Neural progenitor cell (in vitro differentiated cells): Measurements from ENCODE around the gene ERBB4. TPM values are rescaled to one million over a fixed set of nuclear protein-coding genes. Genes with fewer than 3 reads are reported as not detected.

ENCODE experiments used
- DNase-seq: peaks from one replicate; pipeline ENCODE4 v3.0.0-alpha.2; 2016; ENCODE audit warnings: low spot score
- H2AFZ ChIP-seq: fragments of 200-600 bp; sonication (generic); replicated peaks from 2 replicates; pipeline ENCODE4 v1.6.1; 2016; ENCODE audit warnings: antibody characterized with exemption
- H3F3A ChIP-seq: fragments of 200-600 bp; sonication (generic); 2 replicates; pipeline ENCODE4 v1.6.1; 2016; ENCODE audit warnings: antibody characterized with exemption, low read depth
- H3K27ac ChIP-seq: fragments of 200-600 bp; sonication (generic); 2 replicates; pipeline ENCODE4 v1.5.1; 2016; ENCODE audit warnings: mild to moderate bottlenecking
- H3K27me3 ChIP-seq: fragments of 200-600 bp; sonication (generic); 2 replicates; pipeline ENCODE4 v1.6.1; 2016; ENCODE audit warnings: mild to moderate bottlenecking, moderate library complexity
- H3K36me3 ChIP-seq: fragments of 200-600 bp; sonication (generic); 2 replicates; pipeline ENCODE4 v1.5.1; 2016
- H3K4me1 ChIP-seq: fragments of 200-600 bp; sonication (generic); 2 replicates; pipeline ENCODE4 v1.6.1; 2016; ENCODE audit warnings: mixed run types
- H3K4me2 ChIP-seq: fragments of 200-600 bp; sonication (generic); 2 replicates; pipeline ENCODE4 v1.6.1; 2016
- H3K4me3 ChIP-seq: fragments of 200-600 bp; sonication (generic); 2 replicates; pipeline ENCODE4 v1.5.1; 2016
- H3K79me2 ChIP-seq: fragments of 200-600 bp; sonication (generic); 2 replicates; pipeline ENCODE4 v1.6.1; 2016; ENCODE audit warnings: low read depth
- H3K9ac ChIP-seq: fragments of 200-600 bp; sonication (generic); 2 replicates; pipeline ENCODE4 v1.6.1; 2016
- H3K9me3 ChIP-seq: fragments of 200-600 bp; sonication (generic); 2 replicates; pipeline ENCODE4 v1.5.1; 2016; ENCODE audit warnings: low read depth
- H4K20me1 ChIP-seq: fragments of 200-600 bp; sonication (generic); 2 replicates; pipeline ENCODE4 v1.6.1; 2016; ENCODE audit warnings: low read depth
- H3K27ac Mint-ChIP-seq: 3 replicates; pipeline ENCODE4 v1.8.0; 2021; ENCODE audit warnings: mixed read lengths
- H3K27me3 Mint-ChIP-seq: 2 replicates; pipeline ENCODE4 v1.8.0; 2022; ENCODE audit warnings: low read depth, mild to moderate bottlenecking, inconsistent platforms, moderate library complexity, mixed read lengths; ENCODE audit not compliant: insufficient read depth
- H3K36me3 Mint-ChIP-seq: 3 replicates; pipeline ENCODE4 v1.8.0; 2021; ENCODE audit warnings: mixed read lengths
- H3K4me1 Mint-ChIP-seq: 3 replicates; pipeline ENCODE4 v1.8.0; 2021; ENCODE audit warnings: mixed read lengths
- H3K4me3 Mint-ChIP-seq: 3 replicates; pipeline ENCODE4 v1.8.0; 2021; ENCODE audit warnings: mild to moderate bottlenecking, moderate library complexity, mixed read lengths
- H3K9me3 Mint-ChIP-seq: 3 replicates; pipeline ENCODE4 v1.8.0; 2020; ENCODE audit warnings: mixed read lengths
- CTCF ChIP-seq: fragments of 200-600 bp; sonication (generic); IDR thresholded peaks from 2 replicates; pipeline ENCODE4 v1.5.1; 2017; ENCODE audit warnings: antibody characterized with exemption, mild to moderate bottlenecking
- EZH2 ChIP-seq: fragments of 200-600 bp; sonication (generic); IDR thresholded peaks from 2 replicates; pipeline ENCODE4 v1.6.1; 2017; ENCODE audit warnings: antibody characterized with exemption, mild to moderate bottlenecking, moderate library complexity
- EZH2phosphoT487 ChIP-seq: fragments of 200-600 bp; sonication (generic); IDR thresholded peaks from 2 replicates; pipeline ENCODE4 v1.6.1; 2017; ENCODE audit warnings: antibody characterized with exemption
- total RNA-seq: library from RNA; depleted of rRNA; stranded (reverse); fragments of >200 nt; gene quantifications from 2 replicates; pipeline ENCODE4 v1.2.3, GENCODE V29; 2015; ENCODE audit warnings: low replicate concordance

Gene ERBB4
- total RNA-seq, 1 donor from 2014 or later = 1.5 TPM

- DNase-seq = no peak
- Histone ChIP-seq H3F3A (no peaks in the 10 kb centered on the region), H3K27ac (no peak overlapping the region), H3K4me1 (peaks cover 9% of the 10 kb centered on the region), H3K36me3 (no peaks in the 10 kb centered on the region), H3K9ac (no peak overlapping the region), H2AFZ (no peak overlapping the region), H3K9me3 (no peaks in the 10 kb centered on the region), H3K4me3 (no peak overlapping the region), H4K20me1 (no peaks in the 10 kb centered on the region), H3K27me3 (no peaks in the 10 kb centered on the region), H3K4me2 (no peak overlapping the region), H3K79me2 (no peaks in the 10 kb centered on the region)
- Mint-ChIP-seq H3K9me3 (peaks cover 16% of the 10 kb centered on the region), H3K4me3 (no peak overlapping the region), H3K27me3 (no peaks in the 10 kb centered on the region), H3K36me3 (peaks cover 26% of the 10 kb centered on the region), H3K4me1 (peaks cover 13% of the 10 kb centered on the region), H3K27ac (no peak overlapping the region)
- TF ChIP-seq EZH2 (no peak), CTCF (no peak), EZH2phosphoT487 (no peak)
Observed at GRCh38 chr2:211737282-211737681, 801.3 kb downstream of the ERBB4 start.

- Mint-ChIP-seq H3K36me3 (peaks cover 17% of the 10 kb centered on the region), H3K9me3 (peaks cover 14% of the 10 kb centered on the region), H3K27me3 (no peaks in the 10 kb centered on the region), H3K4me3 (no peak overlapping the region), H3K27ac (no peak overlapping the region), H3K4me1 (peaks cover 7% of the 10 kb centered on the region)
- H2AFZ ChIP-seq = no peak overlapping the region
- H3K9me3 ChIP-seq = no peaks in the 10 kb centered on the region
- no peak for DNase-seq
- no peaks in the 10 kb centered on the region for H4K20me1 ChIP-seq
- no peaks in the 10 kb centered on the region for H3K27me3 ChIP-seq
- no peaks in the 10 kb centered on the region for H3K36me3 ChIP-seq
- H3K79me2 ChIP-seq = no peaks in the 10 kb centered on the region
- H3K27ac ChIP-seq = no peak overlapping the region
- no peak overlapping the region for H3K4me3 ChIP-seq
- no peak overlapping the region for H3K4me2 ChIP-seq
- TF ChIP-seq EZH2 (no peak), CTCF (no peak), EZH2phosphoT487 (no peak)
- peaks cover 2% of the 10 kb centered on the region for H3K4me1 ChIP-seq
- H3F3A ChIP-seq = no peaks in the 10 kb centered on the region
- no peak overlapping the region for H3K9ac ChIP-seq
Observed at GRCh38 chr2:211730215-211730614, 808.4 kb downstream of the ERBB4 start.

- Mint-ChIP-seq H3K27me3 (no peaks in the 10 kb centered on the region), H3K4me3 (no peak overlapping the region), H3K4me1 (peaks cover 7% of the 10 kb centered on the region), H3K36me3 (peaks cover 14% of the 10 kb centered on the region), H3K27ac (no peak overlapping the region), H3K9me3 (peaks cover 14% of the 10 kb centered on the region)
- no peaks in the 10 kb centered on the region for H4K20me1 ChIP-seq
- H3K79me2 ChIP-seq = no peaks in the 10 kb centered on the region
- H3K9me3 ChIP-seq = no peaks in the 10 kb centered on the region
- no peak for TF ChIP-seq EZH2
- TF ChIP-seq CTCF = no peak
- TF ChIP-seq EZH2phosphoT487 = no peak
- no peak overlapping the region for H3K4me3 ChIP-seq
- no peaks in the 10 kb centered on the region for H3K27me3 ChIP-seq
- no peak overlapping the region for H3K27ac ChIP-seq
- H3F3A ChIP-seq = no peaks in the 10 kb centered on the region
- H3K4me2 ChIP-seq = no peak overlapping the region
- DNase-seq = no peak
- H2AFZ ChIP-seq = no peak overlapping the region
- peaks cover 2% of the 10 kb centered on the region for H3K4me1 ChIP-seq
- no peak overlapping the region for H3K9ac ChIP-seq
- no peaks in the 10 kb centered on the region for H3K36me3 ChIP-seq
Observed at GRCh38 chr2:211729433-211729832, 809.2 kb downstream of the ERBB4 start.
